ENCODE results near the gene REXO5.

REXO5 gene

GRCh38 chr16:20865420-20866131, 59.2 kb downstream of the REXO5 start:
- H3K9me3 Mint-ChIP-seq, result peaks cover 0 to 2% of the 10 kb centered on the region in 2 donors
- no peak overlapping the region for H3K4me3 Mint-ChIP-seq
- H3K27me3 Mint-ChIP-seq, result no peaks in the 10 kb centered on the region
- H3K4me1 Mint-ChIP-seq, result peaks cover 8 to 17% of the 10 kb centered on the region in 2 donors
- H3K27ac Mint-ChIP-seq, result peak overlapping the region; percentile 28
- peaks cover 32 to 33% of the 10 kb centered on the region in 2 donors for H3K36me3 Mint-ChIP-seq
- DNase-seq (no peak), ATAC-seq (replicated peaks) (peak in 1 of 2 donors; percentile 61)

- peaks cover 28 to 32% of the 10 kb centered on the region in 2 donors for H3K36me3 Mint-ChIP-seq
- H3K9me3 Mint-ChIP-seq, result peaks cover 0 to 2% of the 10 kb centered on the region in 2 donors
- no peaks in the 10 kb centered on the region for H3K27me3 Mint-ChIP-seq
- ATAC-seq (replicated peaks) (no peak), DNase-seq (no peak)
- H3K4me3 Mint-ChIP-seq, result no peak overlapping the region
- H3K27ac Mint-ChIP-seq, result peak overlapping the region; percentile 70
- peaks cover 8 to 17% of the 10 kb centered on the region in 2 donors for H3K4me1 Mint-ChIP-seq
Observed at GRCh38 chr16:20866145-20866772, 59.9 kb downstream of the REXO5 start.

- DNase-seq (no peak), ATAC-seq (replicated peaks) (no peak)
- Mint-ChIP-seq H3K9me3 (peaks cover 0 to 2% of the 10 kb centered on the region in 2 donors), H3K4me1 (peaks cover 8 to 19% of the 10 kb centered on the region in 2 donors), H3K27ac (peak overlapping the region; percentile 52), H3K4me3 (no peak overlapping the region), H3K36me3 (peaks cover 23 to 29% of the 10 kb centered on the region in 2 donors), H3K27me3 (no peaks in the 10 kb centered on the region)
Observed at GRCh38 chr16:20866801-20867200, 60.5 kb downstream of the REXO5 start.

- no peak for DNase-seq
- H3K4me1 Mint-ChIP-seq, result peaks cover 10 to 23% of the 10 kb centered on the region in 2 donors
- H3K36me3 Mint-ChIP-seq, result peaks cover 18 to 24% of the 10 kb centered on the region in 2 donors
- no peaks in the 10 kb centered on the region for H3K27me3 Mint-ChIP-seq
- H3K9me3 Mint-ChIP-seq, result peaks cover 0 to 2% of the 10 kb centered on the region in 2 donors
- no peak for ATAC-seq (replicated peaks)
- H3K4me3 Mint-ChIP-seq, result no peak overlapping the region
- H3K27ac Mint-ChIP-seq, result no peak overlapping the region
Observed at GRCh38 chr16:20867585-20867984, 61.3 kb downstream of the REXO5 start.

- H3K9me3 Mint-ChIP-seq, result peaks cover 0 to 2% of the 10 kb centered on the region in 2 donors
- peaks cover 18 to 19% of the 10 kb centered on the region in 2 donors for H3K36me3 Mint-ChIP-seq
- DNase-seq (no peak), ATAC-seq (replicated peaks) (no peak)
- no peak overlapping the region for H3K4me3 Mint-ChIP-seq
- peaks cover 15 to 27% of the 10 kb centered on the region in 2 donors for H3K4me1 Mint-ChIP-seq
- no peak overlapping the region for H3K27ac Mint-ChIP-seq
- no peaks in the 10 kb centered on the region for H3K27me3 Mint-ChIP-seq
Observed at GRCh38 chr16:20868890-20869289, 62.6 kb downstream of the REXO5 start.

GRCh38 chr16:20870122-20870820, 63.9 kb downstream of the REXO5 start:
- Mint-ChIP-seq H3K27me3 (no peaks in the 10 kb centered on the region), H3K36me3 (peaks cover 13 to 16% of the 10 kb centered on the region in 2 donors), H3K4me3 (no peak overlapping the region), H3K9me3 (peaks cover 0 to 2% of the 10 kb centered on the region in 2 donors), H3K4me1 (peaks cover 24 to 30% of the 10 kb centered on the region in 2 donors), H3K27ac (no peak overlapping the region)
- DNase-seq (no peak), ATAC-seq (replicated peaks) (no peak)

- Mint-ChIP-seq H3K4me3 (no peak overlapping the region), H3K36me3 (peaks cover 13 to 15% of the 10 kb centered on the region in 2 donors), H3K9me3 (peaks cover 0 to 2% of the 10 kb centered on the region in 2 donors), H3K27me3 (no peaks in the 10 kb centered on the region), H3K4me1 (peaks cover 26 to 33% of the 10 kb centered on the region in 2 donors), H3K27ac (no peak overlapping the region)
- ATAC-seq (replicated peaks) (no peak), DNase-seq (no peak)
Observed at GRCh38 chr16:20871258-20871657, 64.9 kb downstream of the REXO5 start.

- ATAC-seq (replicated peaks), result no peak
- Mint-ChIP-seq H3K9me3 (peaks cover 0 to 3% of the 10 kb centered on the region in 2 donors), H3K4me3 (no peak overlapping the region), H3K4me1 (peaks cover 24 to 30% of the 10 kb centered on the region in 2 donors), H3K36me3 (peaks cover 12 to 15% of the 10 kb centered on the region in 2 donors), H3K27me3 (no peaks in the 10 kb centered on the region), H3K27ac (no peak overlapping the region)
- DNase-seq, result no peak
Observed at GRCh38 chr16:20871941-20872815, 65.9 kb downstream of the REXO5 start.

- Mint-ChIP-seq H3K9me3 (peaks cover 0 to 3% of the 10 kb centered on the region in 2 donors), H3K27ac (no peak overlapping the region), H3K27me3 (no peaks in the 10 kb centered on the region), H3K4me1 (peaks cover 23 to 37% of the 10 kb centered on the region in 2 donors), H3K4me3 (no peak overlapping the region), H3K36me3 (peaks cover 8 to 10% of the 10 kb centered on the region in 2 donors)
- ATAC-seq (replicated peaks) (no peak), DNase-seq (no peak)
Observed at GRCh38 chr16:20873331-20873730, 67.0 kb downstream of the REXO5 start.

GRCh38 chr16:20874088-20874581, 67.8 kb downstream of the REXO5 start:
- Mint-ChIP-seq H3K36me3 (peaks cover 7 to 8% of the 10 kb centered on the region in 2 donors), H3K4me3 (peak overlapping the region; percentile 17 to 62), H3K27me3 (no peaks in the 10 kb centered on the region), H3K9me3 (peaks cover 0 to 3% of the 10 kb centered on the region in 2 donors), H3K27ac (peak overlapping the region; percentile 67), H3K4me1 (peaks cover 25 to 45% of the 10 kb centered on the region in 2 donors)
- no peak for ATAC-seq (replicated peaks)
- no peak for DNase-seq

GRCh38 chr16:20875355-20875650, 69.0 kb downstream of the REXO5 start:
- Mint-ChIP-seq H3K27ac (peak overlapping the region; percentile 75), H3K4me3 (peak overlapping the region; percentile 36 to 61), H3K27me3 (no peaks in the 10 kb centered on the region), H3K9me3 (peaks cover 0 to 3% of the 10 kb centered on the region in 2 donors), H3K36me3 (peaks cover 7 to 8% of the 10 kb centered on the region in 2 donors), H3K4me1 (peaks cover 27 to 54% of the 10 kb centered on the region in 2 donors)
- ATAC-seq (replicated peaks) (peak; percentile 74 to 82), DNase-seq (no peak)

GRCh38 chr16:20878682-20879147, 72.4 kb downstream of the REXO5 start:
- DNase-seq, result no peak
- Mint-ChIP-seq H3K27me3 (no peaks in the 10 kb centered on the region), H3K36me3 (peaks cover 4 to 5% of the 10 kb centered on the region in 2 donors), H3K27ac (peak overlapping the region; percentile 65), H3K4me3 (no peak overlapping the region), H3K4me1 (peaks cover 24 to 44% of the 10 kb centered on the region in 2 donors), H3K9me3 (peaks cover 0 to 3% of the 10 kb centered on the region in 2 donors)
- ATAC-seq (replicated peaks), result no peak

GRCh38 chr16:20879175-20880040, 73.1 kb downstream of the REXO5 start:
- H3K9me3 Mint-ChIP-seq, result peaks cover 0 to 3% of the 10 kb centered on the region in 2 donors
- H3K27ac Mint-ChIP-seq, result peak overlapping the region; percentile 65
- H3K4me1 Mint-ChIP-seq, result peaks cover 22 to 42% of the 10 kb centered on the region in 2 donors
- peak; percentile 10 to 30 for ATAC-seq (replicated peaks)
- no peak for DNase-seq
- no peaks in the 10 kb centered on the region for H3K27me3 Mint-ChIP-seq
- H3K4me3 Mint-ChIP-seq, result no peak overlapping the region
- peaks cover 4 to 10% of the 10 kb centered on the region in 2 donors for H3K36me3 Mint-ChIP-seq
